ENCODE measurements around the gene C10orf90. TPM values are rescaled to one million over a fixed set of nuclear protein-coding genes. Genes with fewer than 3 reads are reported as not detected.

Gene C10orf90
- total and polyA plus RNA-seq, 2 experiments from 2014 or later = 0.20 TPM; not detected in 1

DNA sequence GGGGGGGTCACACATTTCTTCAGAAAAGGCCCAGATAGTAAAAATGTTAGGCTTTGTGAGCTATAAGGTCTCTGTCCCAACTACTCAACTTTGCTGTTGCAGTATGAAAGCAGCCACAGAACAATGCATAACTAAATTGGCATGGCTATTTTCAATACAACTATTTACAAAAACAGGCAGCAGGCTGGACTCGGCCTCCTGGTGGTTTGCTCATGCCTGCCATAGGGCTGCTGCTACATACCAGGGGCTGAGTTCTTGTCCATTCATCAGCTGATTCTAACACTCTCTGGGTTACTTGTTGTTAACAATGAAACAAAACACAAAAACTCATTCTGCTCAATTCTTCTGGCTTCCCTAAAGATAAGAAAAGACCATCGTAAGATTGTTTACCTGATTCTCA, 172.8 kb downstream of the C10orf90 start:
- Histone ChIP-seq H3K79me2 (no peaks in the 10 kb centered on the region), H2AFZ (no peak overlapping the region), H3K4me1 (ENCODE audit: insufficient read depth) (no peaks in the 10 kb centered on the region), H4K20me1 (ENCODE audit: insufficient read depth, poor library complexity, severe bottlenecking) (no peaks in the 10 kb centered on the region), H3K27me3 (no peaks in the 10 kb centered on the region), H3K4me2 (no peak overlapping the region), H3K36me3 (replicated peaks; ENCODE audit: insufficient read depth, low read depth) (no peaks in the 10 kb centered on the region), H3K4me3 (no peak overlapping the region), H3K27ac (no peak overlapping the region), H3K9me3 (ENCODE audit: low read depth) (no peaks in the 10 kb centered on the region), H3K9me2 (replicated peaks; ENCODE audit: insufficient read depth) (no peaks in the 10 kb centered on the region)
- DNase-seq (ENCODE audit: low spot score) = no peak
- WGBS (ENCODE audit: low lambda C conversion rate, missing lambda C conversion rate) = 85% methylated on average over 2 of the region's 2 CpGs
- no peak for TF ChIP-seq EZH2 (IDR thresholded peaks at IDR 0.05; ENCODE audit: borderline replicate concordance)
- TF ChIP-seq, protein P1, sequence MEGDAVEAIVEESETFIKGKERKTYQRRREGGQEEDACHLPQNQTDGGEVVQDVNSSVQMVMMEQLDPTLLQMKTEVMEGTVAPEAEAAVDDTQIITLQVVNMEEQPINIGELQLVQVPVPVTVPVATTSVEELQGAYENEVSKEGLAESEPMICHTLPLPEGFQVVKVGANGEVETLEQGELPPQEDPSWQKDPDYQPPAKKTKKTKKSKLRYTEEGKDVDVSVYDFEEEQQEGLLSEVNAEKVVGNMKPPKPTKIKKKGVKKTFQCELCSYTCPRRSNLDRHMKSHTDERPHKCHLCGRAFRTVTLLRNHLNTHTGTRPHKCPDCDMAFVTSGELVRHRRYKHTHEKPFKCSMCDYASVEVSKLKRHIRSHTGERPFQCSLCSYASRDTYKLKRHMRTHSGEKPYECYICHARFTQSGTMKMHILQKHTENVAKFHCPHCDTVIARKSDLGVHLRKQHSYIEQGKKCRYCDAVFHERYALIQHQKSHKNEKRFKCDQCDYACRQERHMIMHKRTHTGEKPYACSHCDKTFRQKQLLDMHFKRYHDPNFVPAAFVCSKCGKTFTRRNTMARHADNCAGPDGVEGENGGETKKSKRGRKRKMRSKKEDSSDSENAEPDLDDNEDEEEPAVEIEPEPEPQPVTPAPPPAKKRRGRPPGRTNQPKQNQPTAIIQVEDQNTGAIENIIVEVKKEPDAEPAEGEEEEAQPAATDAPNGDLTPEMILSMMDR (IDR thresholded peaks at IDR 0.05; ENCODE audit: poor library complexity) = no peak
- no peak for TF ChIP-seq EZH2phosphoT487 (IDR thresholded peaks at IDR 0.05; ENCODE audit: low read depth, severe bottlenecking, unreplicated experiment)

DNA sequence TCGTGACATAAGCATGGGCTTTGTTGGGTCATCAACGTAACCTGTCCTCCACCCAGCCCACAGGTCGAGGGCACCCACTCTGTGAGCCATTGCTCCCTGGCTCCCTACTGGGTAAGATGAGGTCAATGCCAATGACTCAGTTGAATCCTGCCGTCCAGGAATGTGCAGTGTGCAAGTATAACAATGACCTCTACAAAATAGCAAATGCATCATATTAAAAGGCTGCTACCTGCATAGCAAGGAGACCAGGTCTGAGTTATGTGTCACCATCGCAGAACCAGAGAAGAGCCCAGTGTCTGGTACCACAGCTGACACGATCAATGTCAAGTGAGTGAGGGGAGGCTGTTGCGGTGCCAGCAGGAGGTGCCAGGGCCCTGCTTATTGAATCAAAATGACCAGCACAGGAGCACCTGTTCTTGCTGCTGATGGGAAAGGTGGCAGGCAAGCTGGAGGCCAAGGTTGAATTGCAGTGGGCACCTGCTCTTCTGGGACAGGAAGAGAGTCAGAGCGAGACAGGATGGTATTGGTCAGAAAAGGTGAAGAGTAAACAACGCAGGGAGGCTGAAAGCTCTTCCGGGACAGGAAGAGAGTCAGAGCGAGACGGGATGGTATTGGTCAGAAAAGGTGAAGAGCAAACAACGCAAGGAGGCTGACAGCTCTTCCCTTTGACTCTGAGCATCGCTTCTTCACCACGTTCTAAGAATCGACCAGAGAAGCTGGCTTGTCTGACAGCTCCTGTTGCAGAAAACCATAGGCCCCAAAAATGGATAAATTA, 173.5 kb downstream of the C10orf90 start:
- Histone ChIP-seq H3K4me3 (no peak overlapping the region), H2AFZ (no peak overlapping the region), H3K27me3 (no peaks in the 10 kb centered on the region), H3K9me3 (ENCODE audit: low read depth) (no peaks in the 10 kb centered on the region), H3K4me2 (no peak overlapping the region), H3K79me2 (no peaks in the 10 kb centered on the region), H3K4me1 (ENCODE audit: insufficient read depth) (no peaks in the 10 kb centered on the region), H4K20me1 (ENCODE audit: insufficient read depth, poor library complexity, severe bottlenecking) (no peaks in the 10 kb centered on the region), H3K36me3 (replicated peaks; ENCODE audit: insufficient read depth, low read depth) (no peaks in the 10 kb centered on the region), H3K9me2 (replicated peaks; ENCODE audit: insufficient read depth) (no peaks in the 10 kb centered on the region), H3K27ac (no peak overlapping the region)
- no peak for TF ChIP-seq EZH2 (IDR thresholded peaks at IDR 0.05; ENCODE audit: borderline replicate concordance)
- no peak for TF ChIP-seq EZH2phosphoT487 (IDR thresholded peaks at IDR 0.05; ENCODE audit: low read depth, severe bottlenecking, unreplicated experiment)
- TF ChIP-seq, protein P1 (IDR thresholded peaks at IDR 0.05; ENCODE audit: poor library complexity) = no peak
- DNase-seq (ENCODE audit: low spot score) = no peak
- 85% methylated on average over 16 of the region's 16 CpGs for WGBS (ENCODE audit: low lambda C conversion rate, missing lambda C conversion rate)

DNA sequence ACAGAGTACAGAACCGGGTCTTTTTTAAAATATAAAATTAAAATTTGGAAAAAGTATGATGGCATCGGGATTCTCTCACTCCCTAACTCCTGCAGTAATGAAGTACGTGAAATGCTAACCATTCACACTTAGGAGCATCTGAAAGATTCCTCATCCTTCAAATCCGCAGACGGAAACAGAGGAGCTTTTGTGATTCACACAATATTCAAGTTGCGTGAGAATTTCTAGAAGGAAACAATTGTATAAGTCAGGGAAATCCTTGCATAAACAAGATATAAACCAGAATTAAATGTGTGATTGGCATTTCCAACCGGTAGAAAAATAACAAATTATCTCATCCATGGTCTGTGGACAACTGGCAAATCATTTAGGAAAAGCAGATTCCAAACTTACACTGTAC, 179.0 kb downstream of the C10orf90 start:
- H3K79me2 ChIP-seq = no peaks in the 10 kb centered on the region
- H3K9me2 ChIP-seq (replicated peaks; ENCODE audit: insufficient read depth) = no peaks in the 10 kb centered on the region
- H2AFZ ChIP-seq = no peak overlapping the region
- H3K4me2 ChIP-seq = no peak overlapping the region
- H4K20me1 ChIP-seq (ENCODE audit: insufficient read depth, poor library complexity, severe bottlenecking) = no peaks in the 10 kb centered on the region
- H3K9me3 ChIP-seq (ENCODE audit: low read depth) = no peaks in the 10 kb centered on the region
- no peak overlapping the region for H3K27ac ChIP-seq
- WGBS (ENCODE audit: low lambda C conversion rate, missing lambda C conversion rate) = 65% methylated on average over 7 of the region's 7 CpGs
- no peaks in the 10 kb centered on the region for H3K27me3 ChIP-seq
- no peak overlapping the region for H3K4me3 ChIP-seq
- no peaks in the 10 kb centered on the region for H3K4me1 ChIP-seq (ENCODE audit: insufficient read depth)
- H3K36me3 ChIP-seq (replicated peaks; ENCODE audit: insufficient read depth, low read depth) = no peaks in the 10 kb centered on the region
- no peak for DNase-seq (ENCODE audit: low spot score)
- TF ChIP-seq, protein P1 (IDR thresholded peaks at IDR 0.05; ENCODE audit: poor library complexity) = no peak
- TF ChIP-seq EZH2 (IDR thresholded peaks at IDR 0.05; ENCODE audit: borderline replicate concordance) (no peak), EZH2phosphoT487 (IDR thresholded peaks at IDR 0.05; ENCODE audit: low read depth, severe bottlenecking, unreplicated experiment) (no peak)

Measured in hepatocyte (in vitro differentiated cells).